GM18526 (cell line): ENCODE results near the gene TFR2.

Experiments
- POLR2A ChIP-seq: IDR thresholded peaks from 3 replicates; pipeline ENCODE4 v1.6.1; 2011; ENCODE audit not compliant: insufficient read length; ENCODE audit errors: extremely low read depth

TFR2 gene

GRCh38 chr7:100640517-100641440 lies 573 bp downstream of the TFR2 start:
- no peak for TF ChIP-seq POLR2A

- no peak for TF ChIP-seq POLR2A
Measured at GRCh38 chr7:100639995-100640516, 1.3 kb downstream of the TFR2 start.

GRCh38 chr7:100632951-100633717 lies 8.2 kb downstream of the TFR2 start:
- TF ChIP-seq POLR2A: peak; percentile 21

- no peak for TF ChIP-seq POLR2A
Measured at GRCh38 chr7:100630066-100630465, 11.3 kb downstream of the TFR2 start.

GRCh38 chr7:100629117-100629716 lies 12.1 kb downstream of the TFR2 start:
- TF ChIP-seq POLR2A: no peak

- no peak for TF ChIP-seq POLR2A
Measured at GRCh38 chr7:100627238-100627549, 14.2 kb downstream of the TFR2 start.

GRCh38 chr7:100626530-100627237 lies 14.7 kb downstream of the TFR2 start:
- no peak for TF ChIP-seq POLR2A

GRCh38 chr7:100626055-100626454 lies 15.3 kb downstream of the TFR2 start:
- TF ChIP-seq POLR2A: no peak

GRCh38 chr7:100623951-100624824 lies 17.2 kb downstream of the TFR2 start:
- no peak for TF ChIP-seq POLR2A

GRCh38 chr7:100621554-100621953 lies 19.8 kb downstream of the TFR2 start:
- no peak for TF ChIP-seq POLR2A

GRCh38 chr7:100620804-100621203 lies 20.5 kb downstream of the TFR2 start:
- no peak for TF ChIP-seq POLR2A

GRCh38 chr7:100620239-100620638 lies 21.1 kb downstream of the TFR2 start:
- no peak for TF ChIP-seq POLR2A

- no peak for TF ChIP-seq POLR2A
Measured at GRCh38 chr7:100614308-100614861, 27.0 kb downstream of the TFR2 start.
